Stomach (tissue), 4 donors: ENCODE measurements around the gene RPL22.

Source experiments
- CTCF ChIP-seq, 7 experiments: fragments of 450-650 bp in 4 of 7; fragments of 200-600 bp in 3 of 7; sonication (generic) in 3 of 7; IDR thresholded peaks; one replicate each; pipeline ENCODE4 v1.5.1; 2016 to 2019; ENCODE audit warnings: antibody characterized with exemption in 7 of 7, control low read depth in 2 of 7, mild to moderate bottlenecking in 1 of 7
- EP300 ChIP-seq: sonication (generic); formaldehyde crosslinking; IDR thresholded peaks from one replicate; pipeline ENCODE4 v1.6.1; 2017; ENCODE audit warnings: antibody characterized with exemption
- POLR2A ChIP-seq, 4 donors: fragments of 450-650 bp; IDR thresholded peaks; one replicate each; pipeline ENCODE4 v1.6.1; 2016; ENCODE audit warnings: antibody characterized with exemption in 4 of 4, control low read depth in 2 of 4, mild to moderate bottlenecking in 1 of 4, moderate library complexity in 1 of 4

GRCh38 chr1:6202256-6202655 is 2.9 kb upstream of the RPL22 start:
- TF ChIP-seq CTCF (IDR thresholded peaks at IDR 0.05), result no peak
- TF ChIP-seq POLR2A (IDR thresholded peaks at IDR 0.05), result no peak
- TF ChIP-seq EP300, result no peak
